Stimulated activated naive CD4-positive, alpha-beta T cell treated with Interleukin-2 at 50 U/mL for 16 hours (primary cell): ENCODE data around the gene ADGRF5.

Experiments used
- DNase-seq: peaks from one replicate; lab custom pipeline; 2025; lab: John Stamatoyannopoulos, UW

Gene ADGRF5

DNA sequence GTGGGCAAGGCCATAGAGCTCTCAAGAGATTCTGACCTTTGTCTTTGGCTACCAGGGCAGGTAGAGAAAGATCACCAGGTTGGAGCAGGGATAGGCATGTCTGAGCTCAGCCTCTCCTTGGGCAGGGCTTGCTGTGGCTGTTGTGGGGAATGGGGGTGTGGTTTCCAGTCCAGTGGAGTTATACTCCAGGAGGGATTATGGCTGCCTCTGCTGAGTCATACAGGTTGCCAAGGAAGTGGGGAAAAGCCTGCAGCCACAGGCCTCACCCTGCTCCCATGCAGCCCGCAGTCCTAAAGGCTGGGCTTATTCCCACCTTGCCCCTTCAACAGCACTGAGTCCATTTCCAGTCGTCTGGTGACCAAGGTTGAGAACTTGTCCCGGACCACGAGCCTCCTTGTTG, 106.6 kb downstream of the ADGRF5 start:
- no peak for DNase-seq

- DNase-seq = no peak
These were observed 112.9 kb downstream of the ADGRF5 start for GRCh38 chr6:46808806-46809205.
